GM18907 (cell line): ENCODE data around the gene MAT1A.
"Not testable (repeated sequence)": the region's sequence is repeated elsewhere in the genome, so short reads cannot be mapped to it uniquely, and the experiment has no call there.

Experiments
- ATAC-seq: cut with Tn5 transposase; IDR thresholded peaks from one replicate; pipeline ENCODE4 v1.9.1; 2021; ENCODE audit warnings: mild to moderate bottlenecking, moderate library complexity; ENCODE audit not compliant: unreplicated experiment

MAT1A gene

DNA sequence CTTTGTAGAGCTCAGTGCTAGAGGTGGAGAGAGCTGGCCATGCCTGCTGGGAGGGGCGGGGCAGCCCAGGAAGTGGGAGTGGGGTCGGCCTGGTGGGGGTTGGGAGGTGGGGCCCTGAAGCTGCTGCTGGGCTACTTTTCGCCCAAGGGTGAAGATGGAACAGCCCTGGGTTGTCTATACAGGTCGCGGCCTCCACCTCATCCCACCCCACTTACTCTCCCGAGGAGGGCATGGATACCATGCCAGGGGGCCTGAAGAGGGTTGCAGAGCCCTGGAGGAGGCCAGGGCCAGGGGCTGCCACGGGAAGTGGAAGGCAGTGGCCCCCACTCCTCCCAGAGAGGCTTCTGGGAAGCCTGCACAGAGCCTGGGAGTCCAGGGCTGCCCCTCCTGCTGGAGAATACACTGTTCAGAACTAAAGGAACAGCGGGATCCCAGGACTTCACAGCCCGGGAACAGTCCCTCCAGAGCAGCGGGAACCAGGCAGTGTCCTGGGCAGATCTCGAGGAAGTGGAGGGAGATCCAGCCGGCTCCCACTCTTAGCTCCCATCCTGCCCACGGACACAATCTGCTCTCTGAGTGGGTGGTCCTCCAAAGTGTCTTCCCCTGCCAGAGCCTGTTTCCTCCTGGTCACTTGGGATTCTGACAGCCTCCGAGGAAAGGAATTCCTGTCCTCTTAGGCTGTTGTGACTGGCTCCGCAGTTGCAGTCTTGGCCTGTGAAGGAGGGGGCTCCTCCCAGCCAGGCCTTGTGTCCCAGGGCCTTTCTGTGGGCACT lies 23.5 kb downstream of the MAT1A start:
- no peak for ATAC-seq

DNA sequence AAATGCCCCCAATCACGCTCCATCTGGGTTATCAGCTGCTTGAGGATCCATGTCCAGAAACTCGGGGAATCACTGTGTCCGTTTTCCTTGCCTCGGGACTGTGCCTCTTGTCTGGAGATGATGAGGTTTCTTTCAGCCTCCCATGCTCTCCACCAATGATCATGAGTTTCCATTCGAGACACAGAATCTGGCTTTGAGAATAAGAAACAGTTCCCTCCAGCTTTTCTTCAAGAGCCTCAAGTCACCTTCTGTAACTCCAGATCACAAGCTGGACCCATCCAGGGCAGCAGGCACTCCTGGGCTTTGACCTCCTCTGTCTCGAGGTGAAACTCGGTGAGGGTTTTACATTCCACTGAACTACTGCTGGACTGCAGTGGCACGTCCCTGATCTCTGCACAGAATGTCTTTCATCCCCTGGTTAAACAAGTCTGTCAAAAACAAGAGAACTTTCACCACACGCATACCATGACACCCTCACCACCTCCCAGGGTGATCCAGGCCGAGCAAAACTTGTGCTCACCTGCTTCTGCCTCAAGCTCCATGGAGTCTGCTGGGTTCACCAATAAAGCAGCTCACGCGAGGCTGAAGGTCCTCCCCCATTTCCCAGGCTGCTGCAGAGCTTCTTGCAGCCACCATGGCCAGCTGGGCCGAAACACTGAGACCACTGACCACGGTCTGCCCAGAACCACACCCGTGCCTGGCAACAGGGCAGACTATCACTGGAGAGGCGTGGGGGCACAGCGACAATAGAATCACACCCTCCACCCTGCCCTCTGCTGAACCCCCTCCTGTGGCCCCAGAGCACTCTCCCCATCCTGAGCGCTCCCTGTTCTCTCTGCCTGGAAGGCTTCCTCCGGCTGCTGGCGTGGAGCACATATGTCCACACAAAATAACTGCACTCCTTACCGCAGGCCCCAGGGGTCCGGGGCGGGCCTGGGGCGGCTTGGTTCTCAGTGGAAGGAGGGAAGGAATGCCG lies 25.1 kb downstream of the MAT1A start:
- no peak for ATAC-seq

DNA sequence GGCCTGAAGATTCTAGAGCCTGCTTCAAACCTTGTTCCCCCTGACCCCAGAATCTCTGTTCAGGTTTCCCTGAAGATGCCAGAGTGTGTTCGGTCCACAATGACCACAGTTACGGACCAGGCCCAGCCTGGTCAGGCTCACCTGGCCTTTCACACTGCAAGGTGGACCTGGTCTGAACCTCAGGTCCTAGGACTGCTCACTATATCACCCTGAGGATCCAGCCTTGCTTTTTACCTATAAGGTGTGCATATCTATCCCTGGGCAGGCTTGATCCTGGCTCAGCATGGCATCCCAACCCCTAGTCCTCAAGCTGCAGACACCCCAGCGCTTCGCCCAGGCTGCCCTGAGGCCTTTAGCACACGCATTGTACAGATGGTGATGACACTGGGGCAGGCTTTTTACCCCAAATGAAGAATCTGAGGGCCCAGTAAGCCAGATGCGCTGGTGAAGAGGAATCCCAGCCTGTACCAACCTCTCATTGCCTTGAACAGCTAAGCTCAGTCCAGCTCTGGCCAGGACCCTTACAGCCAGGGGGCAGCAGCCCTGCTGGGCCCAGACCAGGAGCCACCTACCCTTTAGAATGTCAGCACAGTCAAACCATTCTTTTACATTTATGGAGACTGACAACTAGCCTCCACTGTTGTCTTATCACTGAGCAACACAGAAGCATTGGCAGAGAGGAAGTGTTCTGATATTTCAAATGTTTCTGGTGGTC lies 28.0 kb downstream of the MAT1A start:
- no peak for ATAC-seq

DNA sequence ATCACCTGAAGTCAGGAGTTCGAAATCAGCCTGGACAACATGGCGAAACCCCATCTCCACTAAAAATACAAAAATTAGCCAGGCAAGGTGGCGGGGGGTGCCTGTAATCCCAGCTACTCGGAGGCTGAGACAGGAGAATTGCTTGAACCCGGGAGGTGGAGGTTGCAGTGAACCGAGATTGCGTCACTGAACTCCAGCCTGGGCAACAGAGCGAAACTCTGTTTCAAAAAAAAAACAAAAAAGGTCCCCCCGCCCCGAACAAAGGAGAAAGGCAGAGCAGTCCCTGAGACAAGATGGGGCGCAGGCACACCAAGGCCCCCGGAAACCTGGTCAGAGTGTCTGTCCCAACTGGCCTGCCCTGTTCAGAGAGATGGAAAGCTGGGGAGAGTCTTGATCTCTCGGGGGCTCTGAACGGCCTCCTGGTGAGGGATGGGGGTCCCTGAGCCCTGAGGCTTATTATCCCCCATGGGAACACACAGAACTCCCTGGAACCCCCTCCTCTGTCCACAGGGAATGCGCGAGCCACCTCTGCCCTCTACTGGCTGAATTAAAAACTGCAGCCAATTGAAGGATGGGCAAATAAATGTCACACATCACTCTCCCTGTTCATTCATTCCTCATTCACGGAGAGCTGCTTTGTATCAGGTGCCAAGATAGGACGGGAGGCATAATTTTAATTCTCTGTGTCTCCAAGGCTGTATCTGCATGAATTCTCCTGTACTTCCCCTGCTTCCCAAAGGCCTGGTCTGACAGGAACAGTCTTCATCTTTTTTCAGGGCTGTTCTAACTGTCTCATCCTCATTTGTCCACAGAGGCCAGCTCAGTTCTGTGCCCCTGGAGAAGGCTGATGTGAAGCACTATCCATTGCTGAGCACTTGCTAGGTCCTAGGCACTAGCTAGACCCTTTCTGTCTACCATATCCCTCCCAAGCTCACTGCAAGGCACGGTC lies 28.9 kb downstream of the MAT1A start:
- peak; percentile 47 for ATAC-seq

DNA sequence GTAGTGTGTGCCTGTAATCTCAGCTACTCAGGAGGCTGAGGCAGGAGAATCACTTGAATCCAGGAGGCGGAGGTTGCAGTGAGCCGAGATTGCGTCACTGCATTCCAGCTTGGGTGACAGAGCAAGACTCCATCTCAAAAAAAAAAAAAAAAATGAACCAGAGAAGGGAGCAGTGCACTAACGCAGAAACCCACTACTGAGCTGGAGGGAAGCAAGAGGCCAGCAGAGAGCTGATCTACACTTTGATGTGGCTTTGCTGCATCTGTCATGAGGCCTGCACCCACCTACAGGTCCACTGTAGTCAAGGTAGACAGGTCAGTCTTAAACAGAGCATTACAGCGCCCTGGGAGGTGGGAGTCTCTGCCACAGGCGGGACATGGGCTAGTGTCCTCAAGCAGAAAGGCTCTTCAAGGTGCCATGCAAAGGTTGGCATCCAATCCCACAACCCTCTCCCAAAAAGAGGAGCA lies 30.0 kb downstream of the MAT1A start:
- ATAC-seq: no peak

DNA sequence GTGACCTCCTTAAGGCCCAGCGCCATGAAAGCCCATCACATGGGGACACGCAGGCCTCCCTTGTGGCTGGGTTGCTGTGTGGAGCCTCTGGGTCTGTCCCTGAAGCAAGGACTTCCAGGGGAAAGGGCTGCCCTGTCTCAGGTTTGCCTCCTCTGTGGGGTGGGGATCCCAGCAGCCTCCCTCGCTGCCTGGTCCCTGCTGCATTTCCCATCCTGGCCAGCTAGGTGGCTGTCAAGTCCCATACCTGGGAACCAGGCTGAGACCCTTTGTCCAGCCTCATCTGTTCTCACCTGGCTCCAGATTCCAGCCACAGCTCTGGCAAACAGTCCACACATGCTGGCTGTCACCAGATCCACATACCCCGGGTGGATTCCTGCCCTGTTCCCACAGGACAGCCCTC lies 32.7 kb downstream of the MAT1A start:
- not testable (repeated sequence) for ATAC-seq

DNA sequence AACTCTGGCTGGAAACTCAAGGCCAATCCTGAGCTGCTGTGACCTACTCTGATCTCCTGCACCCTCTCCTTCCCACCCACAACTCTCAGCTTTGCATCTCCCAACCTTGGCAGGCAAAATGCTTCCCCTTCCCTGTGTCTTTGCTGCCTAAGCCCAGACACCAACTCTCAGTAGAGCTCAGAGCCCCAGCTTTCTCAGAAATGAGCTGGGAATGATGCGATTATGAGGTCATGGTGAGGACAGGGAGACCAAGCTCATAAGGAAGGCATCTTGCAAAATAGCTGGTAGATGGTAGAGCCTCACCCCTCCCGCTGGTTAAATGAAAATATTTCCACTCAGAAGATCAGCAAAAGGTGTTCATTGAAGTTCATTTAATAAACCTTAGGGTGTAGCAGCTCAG lies 34.7 kb downstream of the MAT1A start:
- not testable (repeated sequence) for ATAC-seq

DNA sequence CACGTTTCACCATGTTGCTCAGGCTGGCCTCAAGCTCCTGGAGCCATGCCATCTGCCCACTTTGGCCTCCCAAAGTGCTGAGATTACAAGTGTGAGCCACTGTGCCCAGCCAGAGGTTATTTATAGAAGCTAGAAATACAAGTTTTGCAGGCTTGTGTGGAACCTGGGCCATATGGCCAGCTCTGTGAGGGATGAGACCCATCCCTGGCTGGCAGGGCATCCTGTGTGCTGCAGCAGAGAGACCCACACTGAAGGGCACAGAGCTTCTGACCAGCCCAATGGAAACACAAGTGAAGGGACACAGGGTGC lies 35.5 kb downstream of the MAT1A start:
- peak; percentile 10 for ATAC-seq

DNA sequence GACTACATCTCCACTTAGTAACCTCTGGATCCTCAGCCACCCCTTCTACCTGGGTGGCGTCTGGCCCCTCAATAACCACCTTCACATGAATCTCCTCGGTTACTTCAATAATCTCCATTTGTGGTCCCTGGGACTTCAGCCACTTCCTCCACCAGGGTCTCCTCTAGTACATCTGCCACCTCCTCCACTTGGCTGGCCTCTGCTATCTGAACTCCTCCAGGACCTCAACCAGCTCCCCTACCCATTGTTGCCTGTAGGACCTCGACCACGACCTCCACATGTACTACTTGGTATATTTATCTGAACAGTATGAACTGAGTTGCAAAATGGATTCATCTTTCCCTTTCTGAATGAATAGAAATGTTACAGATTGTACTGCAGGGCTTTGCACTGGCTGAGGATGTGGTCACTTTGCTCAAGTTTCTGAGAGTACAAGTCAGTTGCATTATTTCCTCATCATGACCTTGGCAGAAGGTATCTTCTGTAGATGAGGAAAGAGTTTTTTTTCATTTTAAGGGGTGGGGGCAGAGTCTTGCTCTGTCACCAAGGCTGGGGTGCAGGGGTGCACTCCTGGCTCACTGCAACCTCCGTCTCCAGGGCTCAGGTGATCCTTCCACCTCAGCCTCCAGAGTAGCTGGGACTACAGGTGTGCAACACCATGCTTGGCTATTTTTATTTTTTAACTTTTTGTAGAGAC lies 36.0 kb downstream of the MAT1A start:
- ATAC-seq: peak; percentile 85

DNA sequence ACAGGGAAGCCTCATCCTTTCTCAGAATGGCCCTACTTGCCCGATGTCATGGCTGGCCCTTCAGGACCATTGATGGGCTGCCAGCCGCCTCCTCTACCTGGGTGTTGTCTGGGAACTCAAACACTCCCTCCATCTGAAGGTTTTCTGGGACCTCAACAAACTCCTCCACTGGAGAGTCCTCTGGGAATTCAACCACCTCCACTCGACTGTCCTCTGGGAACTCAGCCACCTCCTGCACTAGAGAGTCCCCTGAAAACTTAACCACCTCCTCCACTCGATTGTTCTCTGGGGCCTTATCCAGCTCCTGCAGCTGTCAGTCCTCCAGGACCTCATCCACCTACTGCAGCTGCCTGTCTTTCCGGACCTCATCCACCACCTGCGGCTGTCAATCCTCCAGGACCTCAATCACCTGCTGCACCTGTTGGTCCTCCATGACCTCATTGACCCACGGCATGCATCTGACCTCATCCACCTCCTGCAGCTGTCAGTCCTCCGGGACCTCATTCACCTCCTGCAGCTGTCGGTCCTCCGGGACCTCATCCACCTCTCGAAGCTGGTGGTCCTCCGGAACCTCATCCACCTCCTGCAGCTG lies 37.1 kb downstream of the MAT1A start:
- ATAC-seq: no peak

DNA sequence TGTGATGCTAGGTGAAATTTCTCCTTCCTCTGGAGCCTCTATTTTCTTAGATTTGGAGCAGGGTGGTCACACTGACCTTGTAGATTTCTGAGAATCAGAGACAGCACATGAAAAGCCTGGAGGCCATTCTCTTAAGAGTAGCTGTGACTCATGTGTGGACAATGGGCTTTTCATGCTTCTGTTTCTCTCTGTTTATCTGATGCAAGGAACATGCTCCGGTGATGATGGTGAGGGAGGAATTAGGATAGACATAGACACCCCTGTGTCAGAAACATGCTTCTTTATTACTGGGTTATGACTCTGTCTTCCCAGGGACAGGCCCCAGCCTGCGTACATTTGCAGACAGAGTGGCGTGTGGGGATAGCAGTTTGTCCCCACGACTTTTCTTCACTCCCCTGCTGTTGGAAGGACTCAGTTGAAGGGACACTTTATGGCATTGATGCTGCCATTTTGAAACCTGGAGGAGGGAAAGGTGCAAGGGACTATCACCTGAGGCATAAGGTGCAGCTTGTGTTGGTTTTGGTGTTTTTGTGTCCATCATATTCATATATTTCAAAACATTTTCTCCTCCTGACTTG lies 37.7 kb downstream of the MAT1A start:
- ATAC-seq: not testable (repeated sequence)

DNA sequence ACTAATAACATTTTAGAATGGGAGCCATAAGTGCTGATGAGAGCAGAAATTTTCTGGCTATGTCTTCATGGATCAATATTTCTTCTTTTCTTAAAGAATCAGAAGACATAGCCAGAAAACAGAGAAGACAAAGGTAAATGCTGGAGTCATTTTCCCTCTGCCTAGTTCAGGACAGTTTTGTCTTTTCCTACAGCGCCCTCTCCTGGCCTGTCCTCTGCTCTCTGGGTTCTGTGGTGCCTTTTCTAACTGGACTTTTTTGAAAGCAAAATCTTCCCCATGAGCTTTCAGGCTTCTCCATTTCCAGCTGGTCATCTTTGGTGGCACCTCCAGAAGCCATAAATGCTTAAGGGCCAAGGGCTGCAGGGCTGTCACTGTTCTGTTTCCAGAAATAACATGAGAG lies 39.1 kb downstream of the MAT1A start:
- not testable (repeated sequence) for ATAC-seq

DNA sequence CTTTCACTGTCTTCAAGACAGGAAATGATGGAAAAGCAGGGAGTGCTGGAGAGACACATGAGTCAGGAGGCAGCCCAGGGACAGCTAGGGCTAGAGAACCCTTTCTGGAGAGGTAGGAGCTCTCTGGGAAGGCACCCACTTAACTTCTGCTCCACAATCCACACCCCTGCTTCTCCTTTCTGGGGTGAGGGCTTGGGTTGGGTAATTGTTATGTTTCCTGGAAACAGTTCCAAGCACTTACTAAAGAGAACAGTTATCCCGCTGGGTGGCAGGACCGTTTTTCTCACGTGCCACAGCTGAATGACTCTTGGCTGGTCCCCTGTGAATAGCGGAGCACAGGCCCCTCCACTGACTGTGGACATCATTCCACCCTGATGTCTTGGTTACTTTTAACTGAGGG lies 39.6 kb downstream of the MAT1A start:
- ATAC-seq: not testable (repeated sequence)

DNA sequence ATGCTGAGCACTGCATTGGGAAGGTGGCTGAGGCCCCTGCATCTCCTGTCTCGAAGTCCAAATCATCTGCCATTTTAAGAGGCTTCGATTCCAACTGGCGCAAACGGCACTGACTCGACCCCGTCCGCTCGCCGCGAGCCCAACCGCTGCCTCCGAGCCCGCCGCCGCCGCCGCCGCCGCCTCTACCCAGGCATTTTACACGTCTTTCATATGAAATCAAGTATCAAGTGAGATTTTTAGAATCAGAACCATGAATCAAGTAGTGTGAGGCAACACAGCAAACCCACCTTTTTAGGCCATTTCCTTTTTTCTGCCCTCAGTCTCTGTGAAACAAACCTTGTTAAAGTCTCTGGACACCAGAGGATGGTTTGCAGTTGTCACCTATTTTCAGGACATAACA lies 41.8 kb downstream of the MAT1A start:
- not testable (repeated sequence) for ATAC-seq

DNA sequence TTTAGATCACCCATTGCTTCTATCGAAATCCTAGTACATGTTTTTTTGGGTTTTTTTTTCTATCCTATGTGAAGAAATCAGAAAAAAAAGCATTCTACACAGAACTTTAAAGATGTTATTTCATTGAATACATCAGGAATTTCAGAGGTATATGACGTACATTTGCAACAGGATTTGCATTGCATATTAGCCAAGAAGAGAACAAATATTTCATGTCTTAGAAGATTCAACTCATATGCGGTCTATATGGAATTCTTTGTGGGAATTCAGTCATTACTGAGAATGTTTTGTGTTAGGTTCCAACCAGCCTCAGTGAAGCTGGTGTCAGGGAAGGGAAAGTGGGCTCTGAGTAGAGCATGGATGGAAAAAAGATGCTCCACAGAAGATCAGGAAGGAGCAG lies 45.1 kb downstream of the MAT1A start:
- ATAC-seq: not testable (repeated sequence)

DNA sequence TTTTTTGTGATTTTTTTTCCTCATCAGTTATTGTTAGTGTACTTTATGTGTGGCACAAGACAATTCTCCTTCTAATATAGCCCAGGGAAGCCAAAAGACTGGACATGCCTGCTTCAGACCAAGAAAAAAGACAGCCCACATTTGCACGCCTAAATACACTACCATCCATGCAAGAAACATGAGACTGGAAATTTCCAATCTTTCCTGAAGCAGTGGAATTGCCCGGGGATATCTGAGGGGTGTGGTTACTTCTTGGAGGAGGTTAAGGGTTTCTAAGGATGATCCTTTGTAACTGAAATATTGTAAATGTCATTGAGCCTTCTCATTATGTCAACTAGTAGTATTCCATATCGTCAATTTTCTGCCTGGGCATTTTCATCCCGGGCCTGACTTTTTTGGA lies 47.1 kb downstream of the MAT1A start:
- not testable (repeated sequence) for ATAC-seq

DNA sequence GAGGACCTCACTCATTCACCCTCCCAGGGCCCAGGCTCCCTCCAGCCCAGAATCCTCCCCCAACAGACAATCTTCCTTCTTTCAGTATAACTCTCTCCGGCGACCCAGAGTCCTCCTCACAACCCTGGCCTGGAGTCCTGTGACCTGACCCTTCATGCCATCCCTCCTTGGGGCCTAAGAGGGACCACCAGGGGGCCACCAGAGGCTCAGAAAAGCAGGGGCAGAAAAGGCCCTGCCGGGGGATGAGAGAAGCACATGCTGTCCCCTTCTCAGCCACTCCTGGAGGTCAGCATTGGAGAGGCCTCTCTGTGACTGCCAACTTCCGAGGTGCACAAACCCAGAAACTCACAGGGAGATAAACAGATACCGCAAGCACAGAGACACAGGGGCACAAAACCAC lies 53.0 kb downstream of the MAT1A start:
- not testable (repeated sequence) for ATAC-seq

DNA sequence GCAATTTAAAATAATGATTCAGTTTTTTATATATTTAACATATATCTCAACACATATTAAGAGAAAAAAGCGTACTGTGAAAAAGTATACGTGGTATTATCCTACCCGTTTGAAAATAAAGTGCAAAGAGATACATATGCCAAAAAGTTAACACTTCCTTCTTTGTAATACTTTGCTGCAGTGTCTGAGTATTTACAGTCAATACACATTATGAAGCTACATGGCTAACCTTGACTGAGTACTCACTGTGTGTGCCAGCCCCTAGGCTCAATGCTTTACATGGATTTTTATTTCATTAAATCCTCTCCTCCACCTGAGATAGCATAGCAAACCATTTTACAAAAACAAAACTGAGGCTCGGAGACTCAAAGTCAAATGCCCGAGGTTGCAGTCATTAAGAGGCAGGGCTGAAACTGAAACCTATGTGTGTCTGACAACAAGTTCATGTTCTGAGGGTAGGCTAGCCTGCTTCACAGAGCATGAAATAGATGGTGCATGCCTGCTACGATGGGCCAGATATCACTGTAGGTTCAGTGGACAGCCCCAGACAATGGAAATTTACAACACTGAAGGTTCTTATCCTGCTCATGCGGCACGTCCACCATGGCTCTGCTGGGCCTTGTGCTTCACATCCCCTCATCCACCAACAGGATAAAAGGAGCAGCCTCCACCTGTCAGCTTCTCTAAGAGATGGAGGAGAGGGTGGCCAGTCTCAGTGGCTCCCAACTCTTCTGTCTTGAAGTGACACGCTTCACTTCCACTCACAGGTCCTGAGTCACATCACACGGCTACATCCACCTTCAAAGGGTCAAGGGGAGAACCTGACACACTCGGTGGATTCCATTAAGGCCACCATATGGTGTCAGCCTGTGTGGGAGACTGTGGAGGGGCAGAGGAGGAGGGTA lies 54.9 kb downstream of the MAT1A start:
- peak; percentile 100 for ATAC-seq
